GM23338 (cell line): ENCODE measurements around the gene SORBS1. TPM values are rescaled to one million over a fixed set of nuclear protein-coding genes. Genes with fewer than 3 reads are reported as not detected.

Experiments
- ATAC-seq: fragments of 200-7000 bp; cut with Tn5 transposase; 3 replicates; pipeline ENCODE4 v1.9.1; 2020
- DNase-seq: peaks from one replicate; pipeline ENCODE4 v3.0.0-alpha.2; 2015; ENCODE audit warnings: low spot score
- H2AFZ ChIP-seq: fragments of 200-600 bp; sonication (generic); 2 replicates; pipeline ENCODE4 v1.8.0; 2016; ENCODE audit warnings: antibody characterized with exemption, mild to moderate bottlenecking, moderate library complexity
- H3F3A ChIP-seq: fragments of 200-600 bp; sonication (generic); replicated peaks from 2 replicates; pipeline ENCODE4 v1.8.0; 2017; ENCODE audit warnings: antibody characterized with exemption, mixed run types, low read depth
- H3K27ac ChIP-seq: fragments of 200-600 bp; sonication (generic); 2 replicates; pipeline ENCODE4 v1.6.1; 2016; ENCODE audit warnings: low read depth
- H3K27me3 ChIP-seq: fragments of 200-600 bp; sonication (generic); 2 replicates; pipeline ENCODE4 v1.8.0; 2016; ENCODE audit warnings: mild to moderate bottlenecking, mixed run types, moderate library complexity; ENCODE audit not compliant: insufficient read depth
- H3K36me3 ChIP-seq: fragments of 200-600 bp; sonication (generic); 2 replicates; pipeline ENCODE4 v1.8.0; 2016; ENCODE audit warnings: mild to moderate bottlenecking; ENCODE audit not compliant: insufficient read depth
- H3K4me1 ChIP-seq: fragments of 200-600 bp; sonication (generic); 2 replicates; pipeline ENCODE4 v1.8.0; 2016; ENCODE audit warnings: mild to moderate bottlenecking, moderate library complexity; ENCODE audit not compliant: insufficient read depth
- H3K4me2 ChIP-seq: fragments of 200-600 bp; sonication (generic); 2 replicates; pipeline ENCODE4 v1.7.1; 2017; ENCODE audit warnings: mixed run types
- H3K4me3 ChIP-seq: fragments of 200-600 bp; sonication (generic); 2 replicates; pipeline ENCODE4 v1.6.1; 2016; ENCODE audit warnings: mixed run types
- H3K79me2 ChIP-seq: fragments of 200-600 bp; sonication (generic); replicated peaks from 2 replicates; pipeline ENCODE4 v1.8.0; 2017; ENCODE audit warnings: mild to moderate bottlenecking; ENCODE audit not compliant: insufficient read depth
- H3K9me2 ChIP-seq: fragments of 200-600 bp; sonication (generic); 2 replicates; pipeline ENCODE4 v1.8.0; 2017; ENCODE audit not compliant: insufficient read depth
- H4K20me1 ChIP-seq: fragments of 200-600 bp; sonication (generic); replicated peaks from 2 replicates; pipeline ENCODE4 v1.8.0; 2017; ENCODE audit warnings: mild to moderate bottlenecking; ENCODE audit not compliant: insufficient read depth
- H3K27ac Mint-ChIP-seq: 2 replicates; pipeline ENCODE4 v1.8.0; 2020; ENCODE audit warnings: inconsistent platforms, mild to moderate bottlenecking, moderate library complexity, mixed read lengths
- H3K27me3 Mint-ChIP-seq: 3 replicates; pipeline ENCODE4 v1.8.0; 2022; ENCODE audit warnings: low read depth, mild to moderate bottlenecking, moderate library complexity, mixed read lengths, inconsistent platforms; ENCODE audit not compliant: insufficient read depth, poor library complexity
- H3K36me3 Mint-ChIP-seq: 3 replicates; pipeline ENCODE4 v1.8.0; 2021; ENCODE audit warnings: low read depth, mild to moderate bottlenecking, inconsistent platforms, moderate library complexity, mixed read lengths
- H3K4me1 Mint-ChIP-seq: 3 replicates; pipeline ENCODE4 v1.8.0; 2020; ENCODE audit warnings: mild to moderate bottlenecking, inconsistent platforms, mixed read lengths
- H3K4me3 Mint-ChIP-seq: 3 replicates; pipeline ENCODE4 v1.8.0; 2021; ENCODE audit warnings: moderate library complexity, mild to moderate bottlenecking, inconsistent platforms, mixed read lengths
- H3K9me3 Mint-ChIP-seq: 3 replicates; pipeline ENCODE4 v1.8.0; 2020; ENCODE audit warnings: moderate library complexity, mild to moderate bottlenecking, inconsistent platforms, mixed read lengths
- CREB1 ChIP-seq: fragments of 250-450 bp; sonication (Bioruptor Pico); IDR thresholded peaks from 2 replicates; pipeline ENCODE4 v1.5.0; 2020; ENCODE audit warnings: low read depth, mild to moderate bottlenecking, moderate library complexity
- CTCF ChIP-seq, 2 experiments: fragments of 200-600 bp in 1 of 2; sonication (generic) in 1 of 2; conservative IDR thresholded peaks; 2 replicates each; pipeline versions ENCODE4 v1.5.1 to v1.6.1; 2016 to 2017; ENCODE audit warnings: antibody characterized with exemption in 2 of 2, low read depth in 2 of 2, mild to moderate bottlenecking in 2 of 2, moderate library complexity in 1 of 2
- ETS1 ChIP-seq: IDR thresholded peaks from 2 replicates; pipeline ENCODE4 v1.6.1; 2016; ENCODE audit warnings: antibody characterized with exemption
- EZH2 ChIP-seq: fragments of 200-600 bp; sonication (generic); IDR thresholded peaks from one replicate; pipeline ENCODE4 v1.8.0; 2017; ENCODE audit warnings: antibody characterized with exemption, mild to moderate bottlenecking, low read depth; ENCODE audit not compliant: unreplicated experiment
- EZH2phosphoT487 ChIP-seq: fragments of 200-600 bp; sonication (generic); IDR thresholded peaks from one replicate; pipeline ENCODE4 v1.8.1; 2018; ENCODE audit warnings: antibody characterized with exemption; ENCODE audit not compliant: unreplicated experiment
- JUNB ChIP-seq: IDR thresholded peaks from one replicate; pipeline ENCODE4 v1.6.1; 2016; ENCODE audit warnings: antibody characterized with exemption; ENCODE audit not compliant: unreplicated experiment
- NANOG ChIP-seq: IDR thresholded peaks from 2 replicates; pipeline ENCODE4 v1.6.1; 2016; ENCODE audit warnings: antibody characterized with exemption, borderline replicate concordance
- POLR2AphosphoS5 ChIP-seq: IDR thresholded peaks from 2 replicates; pipeline ENCODE4 v1.6.1; 2016; ENCODE audit warnings: antibody characterized with exemption, low read depth
- REST ChIP-seq: IDR thresholded peaks from one replicate; pipeline ENCODE4 v1.6.1; 2018; ENCODE audit warnings: antibody characterized with exemption; ENCODE audit not compliant: unreplicated experiment
- STAT1 ChIP-seq: IDR thresholded peaks from one replicate; pipeline ENCODE4 v1.6.1; 2016; ENCODE audit warnings: antibody characterized with exemption; ENCODE audit not compliant: unreplicated experiment
- ZNF114 ChIP-seq: fragments of 250-450 bp; sonication (Bioruptor Pico); IDR thresholded peaks from 2 replicates; pipeline ENCODE4 v1.5.0; 2020; ENCODE audit warnings: mild to moderate bottlenecking, moderate library complexity
- ZNF331 ChIP-seq: fragments of 250-450 bp; sonication (Bioruptor Pico); IDR thresholded peaks from 2 replicates; pipeline ENCODE4 v1.5.0; 2020; ENCODE audit warnings: low read depth, mild to moderate bottlenecking, moderate library complexity
- ZNF462 ChIP-seq: fragments of 250-450 bp; sonication (Bioruptor Pico); IDR thresholded peaks from 2 replicates; pipeline ENCODE4 v1.5.0; 2020; ENCODE audit warnings: mild to moderate bottlenecking, moderate library complexity
- polyA plus RNA-seq: library from polyadenylated mRNA; unstranded; fragments of >200 nt; fragmentation: Nextera tagmentation; extraction: Ambion mirVana; gene quantifications from 2 replicates; pipeline ENCODE4 v1.2.1, GENCODE V29; 2016
- total RNA-seq: library from RNA; depleted of rRNA; stranded (reverse); fragments of >200 nt; shearing (Covaris generic); gene quantifications from 2 replicates; pipeline ENCODE4 v1.2.3, GENCODE V29; 2014

Gene SORBS1
- total and polyA plus RNA-seq, 2 experiments from 2014 or later: 47.7 to 51.5 TPM

- no peaks in the 10 kb centered on the region; the same call in 2 of the 3 replicates for H3K4me1 Mint-ChIP-seq
- H2AFZ ChIP-seq: no peak overlapping the region
- H3K36me3 Mint-ChIP-seq: peaks cover 10% of the 10 kb centered on the region; the same call in 1 of the 3 replicates
These were observed 131.5 kb downstream of the SORBS1 start for GRCh38 chr10:95429639-95430038.

More at GRCh38 chr10:95429639-95430038, 131.5 kb downstream of the SORBS1 start:
- Histone ChIP-seq H4K20me1 (no peaks in the 10 kb centered on the region), H3K79me2 (no peaks in the 10 kb centered on the region), H3K4me1 (no peaks in the 10 kb centered on the region), H3F3A (0 out of 2 replicates have a peak, but pooled peaks cover 3% of the 10 kb centered on the region), H3K27ac (peak overlapping the region; percentile 67; the same call in 1 of the 2 replicates), H3K4me2 (no peak overlapping the region), H3K27me3 (no peaks in the 10 kb centered on the region), H3K9me2 (no peaks in the 10 kb centered on the region), H3K4me3 (no peak overlapping the region), H3K36me3 (no peaks in the 10 kb centered on the region)
- no peak for ATAC-seq
- H3K4me3 Mint-ChIP-seq: no peak overlapping the region
- no peaks in the 10 kb centered on the region; the same call in 2 of the 3 replicates for H3K9me3 Mint-ChIP-seq
- H3K27me3 Mint-ChIP-seq: peaks cover 3% of the 10 kb centered on the region
- TF ChIP-seq ETS1: no peak
- no peak for TF ChIP-seq JUNB
- no peak for TF ChIP-seq ZNF114 (CRISPR knock-in tag)
- TF ChIP-seq EZH2phosphoT487: no peak
- no peak for TF ChIP-seq EZH2
- no peak for TF ChIP-seq CREB1
- no peak for TF ChIP-seq NANOG
- TF ChIP-seq ZNF331: no peak
- no peak for TF ChIP-seq CTCF (conservative IDR thresholded peaks at IDR 0.05; ENCODE audit: low read depth in 2 of 2)
- TF ChIP-seq STAT1: no peak
- TF ChIP-seq ZNF462 (CRISPR knock-in tag): no peak
- TF ChIP-seq REST: no peak
- no peak for TF ChIP-seq POLR2AphosphoS5
- no peak for DNase-seq
- H3K27ac Mint-ChIP-seq: no peak overlapping the region
